Measurements from ENCODE around the gene PMEL.
"Not testable (repeated sequence)": the region's sequence is repeated elsewhere in the genome, so short reads cannot be mapped to it uniquely, and the experiment has no call there.

- not testable (repeated sequence) for TF ChIP-seq POLR2A, POLR2AphosphoS5, POU2F2 (IDR thresholded peaks at IDR 0.05; ENCODE audit: low read depth, low read length)
Measured at GRCh38 chr12:56003376-56003775, 37.5 kb upstream of the PMEL start.
